GM12872 (cell line): ENCODE data around the gene OVOL3.

Source experiments
- TF ChIP-seq, protein P1 (sequence below): IDR thresholded peaks from 3 replicates; pipeline ENCODE4 v1.5.1; 2011; ENCODE audit warnings: low read depth, mild to moderate bottlenecking, low read length, moderate library complexity; ENCODE audit not compliant: insufficient read depth

Gene OVOL3

GRCh38 chr19:36140304-36141038 is 29.5 kb downstream of the OVOL3 start:
- TF ChIP-seq, protein P1, sequence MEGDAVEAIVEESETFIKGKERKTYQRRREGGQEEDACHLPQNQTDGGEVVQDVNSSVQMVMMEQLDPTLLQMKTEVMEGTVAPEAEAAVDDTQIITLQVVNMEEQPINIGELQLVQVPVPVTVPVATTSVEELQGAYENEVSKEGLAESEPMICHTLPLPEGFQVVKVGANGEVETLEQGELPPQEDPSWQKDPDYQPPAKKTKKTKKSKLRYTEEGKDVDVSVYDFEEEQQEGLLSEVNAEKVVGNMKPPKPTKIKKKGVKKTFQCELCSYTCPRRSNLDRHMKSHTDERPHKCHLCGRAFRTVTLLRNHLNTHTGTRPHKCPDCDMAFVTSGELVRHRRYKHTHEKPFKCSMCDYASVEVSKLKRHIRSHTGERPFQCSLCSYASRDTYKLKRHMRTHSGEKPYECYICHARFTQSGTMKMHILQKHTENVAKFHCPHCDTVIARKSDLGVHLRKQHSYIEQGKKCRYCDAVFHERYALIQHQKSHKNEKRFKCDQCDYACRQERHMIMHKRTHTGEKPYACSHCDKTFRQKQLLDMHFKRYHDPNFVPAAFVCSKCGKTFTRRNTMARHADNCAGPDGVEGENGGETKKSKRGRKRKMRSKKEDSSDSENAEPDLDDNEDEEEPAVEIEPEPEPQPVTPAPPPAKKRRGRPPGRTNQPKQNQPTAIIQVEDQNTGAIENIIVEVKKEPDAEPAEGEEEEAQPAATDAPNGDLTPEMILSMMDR = no peak

DNA sequence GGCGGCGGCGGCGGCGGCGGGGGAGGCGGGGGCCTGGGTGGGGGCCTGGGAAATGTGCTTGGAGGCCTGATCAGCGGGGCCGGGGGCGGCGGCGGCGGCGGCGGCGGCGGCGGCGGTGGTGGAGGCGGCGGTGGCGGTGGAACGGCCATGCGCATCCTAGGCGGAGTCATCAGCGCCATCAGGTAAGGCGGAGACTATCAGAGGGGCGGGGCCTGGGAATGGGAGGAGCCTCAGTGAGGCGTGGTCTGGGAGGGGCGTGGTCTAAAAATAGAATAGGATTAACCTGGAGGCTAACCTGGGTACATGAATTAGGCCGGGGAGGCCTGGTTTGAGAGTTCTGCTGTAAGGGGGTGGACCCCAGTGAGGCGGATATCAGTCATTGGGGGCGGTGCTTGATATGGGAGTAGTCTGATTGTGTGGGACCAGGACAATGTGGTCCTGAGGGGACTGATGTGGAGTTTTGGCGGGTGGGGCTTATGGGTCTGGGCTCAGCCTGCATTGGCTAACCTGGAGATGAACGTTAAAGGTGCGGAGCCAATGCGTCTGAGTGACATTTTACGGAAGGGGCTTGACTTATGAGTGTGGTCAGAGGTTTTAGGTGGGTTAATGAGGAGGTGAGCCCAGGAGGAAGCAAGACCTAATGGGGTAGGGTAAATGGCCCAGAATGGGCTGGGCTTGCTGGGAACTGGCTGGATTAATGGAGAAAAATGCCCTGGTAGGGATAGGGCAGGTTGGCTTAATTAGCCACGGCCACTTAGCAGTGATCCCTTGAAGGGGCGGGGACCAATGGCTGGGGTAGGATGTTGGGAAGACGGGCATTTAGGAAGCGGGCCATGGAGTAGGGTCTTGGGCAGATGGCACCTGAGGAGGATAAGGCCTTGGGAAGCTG is 30.3 kb downstream of the OVOL3 start:
- TF ChIP-seq, protein P1 = no peak

DNA sequence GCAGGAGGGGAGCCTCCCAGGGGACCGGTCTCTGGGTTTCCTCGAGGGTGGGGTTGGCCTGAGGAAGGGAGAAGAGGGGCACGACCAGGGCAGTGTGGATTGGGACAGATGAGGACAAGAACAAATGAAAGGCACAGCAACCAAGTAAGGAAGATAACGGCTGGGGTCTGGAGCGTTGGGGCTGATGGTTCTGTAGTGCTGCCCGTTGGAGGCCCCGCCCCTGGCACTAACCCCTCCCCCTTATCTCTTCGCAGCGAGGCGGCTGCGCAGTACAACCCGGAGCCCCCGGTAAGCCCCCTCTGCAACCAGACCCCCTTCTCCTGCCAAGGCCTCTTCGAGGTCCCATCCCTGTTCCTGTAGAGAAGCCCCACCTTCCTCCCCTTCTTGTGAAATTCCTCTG is 31.1 kb downstream of the OVOL3 start:
- TF ChIP-seq, protein P1 = no peak

DNA sequence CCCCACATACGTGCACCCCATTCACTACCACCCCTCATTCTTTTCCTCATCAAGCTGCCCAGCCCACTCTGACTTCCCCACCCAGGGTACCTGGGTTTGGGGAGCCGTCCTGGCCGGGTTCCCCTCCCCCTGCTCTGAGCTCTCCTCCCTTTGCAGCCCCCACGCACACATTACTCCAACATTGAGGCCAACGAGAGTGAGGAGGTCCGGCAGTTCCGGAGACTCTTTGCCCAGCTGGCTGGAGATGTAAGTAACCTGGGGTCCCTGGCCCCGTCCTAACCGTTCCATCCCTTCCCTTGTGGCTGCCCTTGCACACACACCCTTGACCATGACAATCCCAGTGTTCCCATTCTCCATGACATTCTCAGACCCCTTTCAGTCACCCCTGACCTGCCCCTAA is 31.6 kb downstream of the OVOL3 start:
- TF ChIP-seq, protein P1 = no peak

GRCh38 chr19:36144624-36145023 is 33.7 kb downstream of the OVOL3 start:
- TF ChIP-seq, protein P1 = no peak

DNA sequence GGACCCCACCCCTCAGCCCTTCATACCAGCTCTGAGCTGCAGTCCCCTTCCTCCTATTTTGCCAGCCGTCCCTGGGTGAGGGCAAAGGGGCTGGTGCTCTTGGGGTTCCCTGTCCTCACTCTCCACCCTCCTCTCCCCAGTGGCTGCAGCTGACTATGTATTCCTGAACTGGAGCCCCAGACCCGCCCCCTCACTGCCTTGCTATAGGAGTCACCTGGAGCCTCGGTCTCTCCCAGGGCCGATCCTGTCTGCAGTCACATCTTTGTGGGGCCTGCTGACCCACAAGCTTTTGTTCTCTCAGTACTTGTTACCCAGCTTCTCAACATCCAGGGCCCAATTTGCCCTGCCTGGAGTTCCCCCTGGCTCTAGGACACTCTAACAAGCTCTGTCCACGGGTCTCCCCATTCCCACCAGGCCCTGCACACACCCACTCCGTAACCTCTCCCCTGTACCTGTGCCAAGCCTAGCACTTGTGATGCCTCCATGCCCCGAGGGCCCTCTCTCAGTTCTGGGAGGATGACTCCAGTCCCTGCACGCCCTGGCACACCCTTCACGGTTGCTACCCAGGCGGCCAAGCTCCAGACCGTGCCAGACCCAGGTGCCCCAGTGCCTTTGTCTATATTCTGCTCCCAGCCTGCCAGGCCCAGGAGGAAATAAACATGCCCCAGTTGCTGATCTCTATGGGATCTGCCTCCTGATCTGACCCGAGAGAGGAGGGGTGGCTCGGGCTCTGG is 38.9 kb downstream of the OVOL3 start:
- TF ChIP-seq, protein P1 = no peak

- TF ChIP-seq, protein P1 = no peak
Observed at GRCh38 chr19:36150586-36150985, 39.6 kb downstream of the OVOL3 start.
